MCF 10A (cell line): ENCODE results near the gene VPS37C. TPM values are rescaled to one million over a fixed set of nuclear protein-coding genes. Genes with fewer than 3 reads are reported as not detected.

ENCODE experiments used
- BruUV-seq: library from RNA; stranded (reverse); fragments of 400-500 nt; replicated peaks from 2 replicates; lab custom pipeline; 2021; lab: Mats Ljungman, UMichigan
- CTCF ChIA-PET: fragments of 300-600 bp; sonication (Branson Sonifier 250); formaldehyde crosslinking; extraction: SDS; loops from one replicate; lab custom pipeline; 2021; ENCODE audit warnings: antibody characterized with exemption, inconsistent platforms; lab: Yijun Ruan, JAX
- POLR2A ChIA-PET: fragments of 300-600, 350-650 bp; sonication (Branson Sonifier 250); formaldehyde crosslinking; extraction: SDS; loops from one replicate; lab custom pipeline; 2020; ENCODE audit warnings: antibody characterized with exemption, inconsistent platforms; lab: Yijun Ruan, JAX
- DNase-seq: peaks from one replicate; pipeline ENCODE4 v3.0.0-alpha.2; 2018; ENCODE audit not compliant: unreplicated experiment
- H3K27ac Mint-ChIP-seq: one replicate; pipeline ENCODE4 v1.8.0; 2022; ENCODE audit warnings: mild to moderate bottlenecking, low read depth, mixed read lengths; ENCODE audit not compliant: unreplicated experiment
- H3K27me3 Mint-ChIP-seq: one replicate; pipeline ENCODE4 v1.8.0; 2022; ENCODE audit warnings: mixed read lengths; ENCODE audit not compliant: insufficient read depth, unreplicated experiment
- H3K36me3 Mint-ChIP-seq: one replicate; pipeline ENCODE4 v1.8.0; 2022; ENCODE audit warnings: mild to moderate bottlenecking, moderate library complexity, mixed read lengths; ENCODE audit not compliant: insufficient read depth, unreplicated experiment
- H3K4me1 Mint-ChIP-seq: one replicate; pipeline ENCODE4 v1.8.0; 2022; ENCODE audit warnings: mixed read lengths; ENCODE audit not compliant: insufficient read depth, unreplicated experiment
- H3K4me3 Mint-ChIP-seq: one replicate; pipeline ENCODE4 v1.8.0; 2022; ENCODE audit warnings: mild to moderate bottlenecking, moderate library complexity, mixed read lengths; ENCODE audit not compliant: unreplicated experiment
- H3K9me3 Mint-ChIP-seq: one replicate; pipeline ENCODE4 v1.8.0; 2022; ENCODE audit warnings: mixed read lengths; ENCODE audit not compliant: unreplicated experiment
- CTCF ChIP-seq: fragments of 200-600 bp; IDR thresholded peaks from one replicate; pipeline ENCODE4 v1.8.0; 2022; ENCODE audit warnings: antibody characterized with exemption, mild to moderate bottlenecking; ENCODE audit not compliant: unreplicated experiment
- intact Hi-C: fragments of 100-400 bp; cut with micrococcal nuclease; formaldehyde crosslinking; loops from 2 replicates; pipeline ENCODE4 v1.14.1; 2022
- total RNA-seq: library from RNA; stranded (reverse); gene quantifications from 2 replicates; pipeline ENCODE4 v1.2.3, GENCODE V29; 2022

Gene VPS37C
- total RNA-seq, 1 experiment from 2014 or later = 23.3 TPM

GRCh38 chr11:61172888-61173287, 11.7 kb upstream of the VPS37C start:
- H3K4me1 Mint-ChIP-seq = peaks cover 9% of the 10 kb centered on the region

GRCh38 chr11:61172356-61172755, 11.1 kb upstream of the VPS37C start:
- Mint-ChIP-seq H3K4me1 (peaks cover 9% of the 10 kb centered on the region), H3K36me3 (peaks cover 4% of the 10 kb centered on the region), H3K4me3 (no peak overlapping the region), H3K27ac (no peak overlapping the region), H3K9me3 (no peaks in the 10 kb centered on the region), H3K27me3 (peaks cover 56% of the 10 kb centered on the region)
- ChIA-PET POLR2A (no interaction called here), CTCF (interaction anchor here (0.6 to 0.7 kb wide), 2 partner anchors 10 to 82 kb away, joined by 3 read pairs; no protein-coding TSS in a partner anchor)
- intact Hi-C loops = loop anchor here (5.0 kb wide), 1 partner anchor 395 kb away; no protein-coding TSS in a partner anchor
- no peak for TF ChIP-seq CTCF
- BruUV-seq = no TSS peak
- DNase-seq = no peak

More at GRCh38 chr11:61172888-61173287, 11.7 kb upstream of the VPS37C start:
- intact Hi-C loops = loop anchor here (1.0 to 5.0 kb wide), 3 partner anchors 203 to 396 kb away; no protein-coding TSS in a partner anchor
- no TSS peak for BruUV-seq
- Mint-ChIP-seq H3K27me3 (peaks cover 56% of the 10 kb centered on the region), H3K9me3 (no peaks in the 10 kb centered on the region), H3K4me3 (no peak overlapping the region), H3K27ac (no peak overlapping the region), H3K36me3 (peaks cover 4% of the 10 kb centered on the region)
- POLR2A ChIA-PET = no interaction called here
- CTCF ChIA-PET = interaction anchor here (1.6 to 3.0 kb wide), 2 partner anchors 17 to 342 kb away, joined by 6 to 27 read pairs; no protein-coding TSS in a partner anchor
- DNase-seq = no peak
- no peak for TF ChIP-seq CTCF

GRCh38 chr11:61171907-61172306, 10.7 kb upstream of the VPS37C start:
- intact Hi-C loops = loop anchor here (5.0 kb wide), 1 partner anchor 395 kb away; no protein-coding TSS in a partner anchor
- Mint-ChIP-seq H3K4me3 (no peak overlapping the region), H3K27ac (no peak overlapping the region), H3K27me3 (peaks cover 53% of the 10 kb centered on the region), H3K9me3 (no peaks in the 10 kb centered on the region), H3K4me1 (peaks cover 9% of the 10 kb centered on the region), H3K36me3 (peaks cover 4% of the 10 kb centered on the region)
- no TSS peak for BruUV-seq
- ChIA-PET POLR2A (no interaction called here), CTCF (interaction anchor here (0.6 to 0.7 kb wide), 2 partner anchors 11 to 82 kb away, joined by 3 read pairs; no protein-coding TSS in a partner anchor)
- no peak for DNase-seq
- no peak for TF ChIP-seq CTCF

- DNase-seq = no peak
- CTCF ChIA-PET = interaction anchor here (0.6 to 3.5 kb wide), 7 partner anchors 17 to 906 kb away, joined by 3 to 17 read pairs (median 4); partner anchors contain the start of gene TMEM109
- no TSS peak for BruUV-seq
These were observed 9.3 kb upstream of the VPS37C start for GRCh38 chr11:61170566-61170965.

More at GRCh38 chr11:61170566-61170965, 9.3 kb upstream of the VPS37C start:
- Mint-ChIP-seq H3K4me1 (peaks cover 9% of the 10 kb centered on the region), H3K27ac (no peak overlapping the region), H3K27me3 (peaks cover 39% of the 10 kb centered on the region), H3K9me3 (no peaks in the 10 kb centered on the region), H3K4me3 (no peak overlapping the region), H3K36me3 (peaks cover 4% of the 10 kb centered on the region)
- TF ChIP-seq CTCF = no peak
- POLR2A ChIA-PET = interaction anchor here (0.8 to 1.2 kb wide), 2 partner anchors 8 to 13 kb away, joined by 3 read pairs; no protein-coding TSS in a partner anchor
- intact Hi-C loops = loop anchor here (5.0 kb wide), 1 partner anchor 393 kb away; no protein-coding TSS in a partner anchor
